ENCODE measurements around the gene TRUB2. TPM values are rescaled to one million over a fixed set of nuclear protein-coding genes. Genes with fewer than 3 reads are reported as not detected.

The TRUB2 gene
- total and polyA plus RNA-seq, 2 of the 8 experiments (the other 6 are each of a cell fraction or from before 2014, with no cell fraction given), result 20.7 to 37.8 TPM

DNA sequence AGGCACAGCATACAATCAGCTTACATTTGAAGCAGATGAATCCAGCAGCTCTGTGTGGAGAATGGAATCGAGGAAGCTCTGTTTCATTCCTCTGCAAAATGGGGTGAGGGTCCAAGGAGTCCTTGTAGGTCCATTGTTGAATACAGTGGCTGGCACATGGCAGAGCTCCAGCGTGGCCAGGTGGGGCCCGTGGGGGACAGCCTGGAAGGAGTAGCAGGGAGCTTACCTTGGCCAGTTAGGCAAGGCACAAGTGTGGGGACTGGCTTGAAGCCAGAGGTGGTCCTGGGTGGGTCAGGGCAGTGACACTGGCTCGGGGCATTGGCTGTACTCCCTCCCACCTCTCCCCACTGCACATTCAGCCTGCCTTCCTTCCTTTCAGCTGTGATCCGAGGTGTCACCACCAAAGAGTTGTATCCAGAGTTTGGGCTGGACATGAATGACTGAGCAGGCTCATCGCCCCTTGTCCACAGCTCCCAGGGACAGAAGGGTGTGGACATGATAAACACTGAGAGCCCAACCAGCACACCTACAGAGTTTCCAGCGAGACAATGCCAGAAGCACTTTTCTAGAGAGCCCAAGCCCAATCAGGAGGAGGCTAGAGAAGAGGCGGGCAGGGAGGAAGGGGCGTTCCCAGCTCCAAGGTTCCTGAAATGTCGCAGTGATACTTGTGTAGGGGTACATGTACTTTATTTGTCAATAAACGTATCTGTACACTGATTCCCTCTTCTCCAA is 33.8 kb downstream of the TRUB2 start (continued):
- TF ChIP-seq, protein P1, sequence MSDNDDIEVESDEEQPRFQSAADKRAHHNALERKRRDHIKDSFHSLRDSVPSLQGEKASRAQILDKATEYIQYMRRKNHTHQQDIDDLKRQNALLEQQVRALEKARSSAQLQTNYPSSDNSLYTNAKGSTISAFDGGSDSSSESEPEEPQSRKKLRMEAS (IDR thresholded peaks at IDR 0.05), result no peak
- no peak for TF ChIP-seq GTF2F1 (IDR thresholded peaks at IDR 0.05; ENCODE audit: borderline replicate concordance, low read depth, low read length)
- no peak for TF ChIP-seq RXRA (IDR thresholded peaks at IDR 0.05; ENCODE audit: insufficient read depth, low read depth, low read length)
- TF ChIP-seq MAFK (IDR thresholded peaks at IDR 0.05; ENCODE audit: low read depth, low read length), result no peak
- no peak for TF ChIP-seq JUN (IDR thresholded peaks at IDR 0.05; ENCODE audit: low read depth, low read length)
- TF ChIP-seq CREB1 (IDR thresholded peaks at IDR 0.05), result no peak
- TF ChIP-seq SAP30 (IDR thresholded peaks at IDR 0.05; ENCODE audit: insufficient read depth, insufficient replicate concordance, low read length), result no peak
- TF ChIP-seq SRF (IDR thresholded peaks at IDR 0.05; ENCODE audit: low read depth, low read length), result no peak
